HEK293T (cell line): ENCODE measurements around the gene CEP89.

Experiments
- BHLHE40 ChIP-seq: fragments of 450-650 bp; IDR thresholded peaks from 2 replicates; pipeline ENCODE4 v1.6.1; 2016; ENCODE audit warnings: mild to moderate bottlenecking, moderate library complexity, borderline replicate concordance
- ELF4 ChIP-seq: fragments of 450-650 bp; IDR thresholded peaks from 2 replicates; pipeline ENCODE4 v1.6.1; 2017; ENCODE audit warnings: antibody characterized with exemption
- L3MBTL2 ChIP-seq: fragments of 450-650 bp; conservative IDR thresholded peaks from 2 replicates; pipeline ENCODE4 v1.6.1; 2016; ENCODE audit warnings: mild to moderate bottlenecking
- NFRKB ChIP-seq: fragments of 450-650 bp; IDR thresholded peaks from 2 replicates; pipeline ENCODE4 v1.6.1; 2016; ENCODE audit warnings: mild to moderate bottlenecking, moderate library complexity
- TF ChIP-seq, protein P1 (sequence below): fragments of 450-650 bp; IDR thresholded peaks from 2 replicates; pipeline ENCODE4 v1.6.1; 2016

GRCh38 chr19:32896516-32897214 is 75.1 kb downstream of the CEP89 start:
- TF ChIP-seq ELF4 (no peak), BHLHE40 (no peak), NFRKB (no peak), L3MBTL2 (no peak)
- TF ChIP-seq, protein P1, sequence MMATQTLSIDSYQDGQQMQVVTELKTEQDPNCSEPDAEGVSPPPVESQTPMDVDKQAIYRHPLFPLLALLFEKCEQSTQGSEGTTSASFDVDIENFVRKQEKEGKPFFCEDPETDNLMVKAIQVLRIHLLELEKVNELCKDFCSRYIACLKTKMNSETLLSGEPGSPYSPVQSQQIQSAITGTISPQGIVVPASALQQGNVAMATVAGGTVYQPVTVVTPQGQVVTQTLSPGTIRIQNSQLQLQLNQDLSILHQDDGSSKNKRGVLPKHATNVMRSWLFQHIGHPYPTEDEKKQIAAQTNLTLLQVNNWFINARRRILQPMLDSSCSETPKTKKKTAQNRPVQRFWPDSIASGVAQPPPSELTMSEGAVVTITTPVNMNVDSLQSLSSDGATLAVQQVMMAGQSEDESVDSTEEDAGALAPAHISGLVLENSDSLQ = no peak
